T-helper 22 cell (primary cell): ENCODE data around the gene SZT2.

ENCODE experiments used
- DNase-seq: peaks from one replicate; pipeline ENCODE4 v3.0.0-alpha.2; 2020; ENCODE audit warnings: low read depth

Gene SZT2

GRCh38 chr1:43389326-43390313 is at the start of gene SZT2, which contains the start of gene MED8:
Gene SZT2 (plus strand): TSS chr1:43389899. CDS start chr1:43389969, 70 bp downstream.
Gene MED8 (minus strand): TSS chr1:43389800. CDS start chr1:43389764, 36 bp downstream.
- peak; percentile 89 for DNase-seq

- DNase-seq: no peak
Observed at GRCh38 chr1:43340559-43340958, 49.1 kb upstream of the SZT2 start.

- DNase-seq: no peak
Observed at GRCh38 chr1:43344267-43344850, 45.3 kb upstream of the SZT2 start.

- no peak for DNase-seq
Observed at GRCh38 chr1:43345120-43345519, 44.6 kb upstream of the SZT2 start.

GRCh38 chr1:43346636-43347035 is 43.1 kb upstream of the SZT2 start:
- DNase-seq: no peak

GRCh38 chr1:43348343-43348808 is 41.3 kb upstream of the SZT2 start:
- DNase-seq: no peak

- DNase-seq: peak; percentile 46
Observed at GRCh38 chr1:43348809-43349593, 40.7 kb upstream of the SZT2 start.

GRCh38 chr1:43349594-43350306 is 39.9 kb upstream of the SZT2 start:
- DNase-seq: no peak

- DNase-seq: no peak
Observed at GRCh38 chr1:43350976-43351375, 38.7 kb upstream of the SZT2 start.

- no peak for DNase-seq
Observed at GRCh38 chr1:43351421-43352350, 38.0 kb upstream of the SZT2 start.

GRCh38 chr1:43352351-43352705 is 37.4 kb upstream of the SZT2 start:
- DNase-seq: no peak

GRCh38 chr1:43352881-43353280 is 36.8 kb upstream of the SZT2 start:
- no peak for DNase-seq

GRCh38 chr1:43354471-43354870 is 35.2 kb upstream of the SZT2 start:
- DNase-seq: no peak

GRCh38 chr1:43354936-43355335 is 34.8 kb upstream of the SZT2 start:
- no peak for DNase-seq

GRCh38 chr1:43357251-43357650 is 32.4 kb upstream of the SZT2 start:
- no peak for DNase-seq

GRCh38 chr1:43358121-43358745 is 31.5 kb upstream of the SZT2 start:
- DNase-seq: no peak

- DNase-seq: peak; percentile 95
Observed at GRCh38 chr1:43358746-43359693, 30.7 kb upstream of the SZT2 start, which contains the start of gene CDC20. Gene CDC20 (plus strand): TSS chr1:43358981. CDS start chr1:43359216, 235 bp downstream.

- no peak for DNase-seq
Observed at GRCh38 chr1:43359696-43360095, 30.0 kb upstream of the SZT2 start.

GRCh38 chr1:43360616-43361015 is 29.1 kb upstream of the SZT2 start:
- no peak for DNase-seq
